H1 (cell line): ENCODE results near the gene KLHL21.

Experiments used
- CTCF ChIP-seq, 3 experiments: IDR thresholded peaks; 1 replicate in 2 of 3; 2 replicates in 1 of 3; pipeline versions ENCODE4 v1.5.1 to v1.6.1; 2011; ENCODE audit warnings: low read length in 3 of 3, mild to moderate bottlenecking in 3 of 3, inconsistent platforms in 2 of 3, low read depth in 1 of 3, moderate library complexity in 1 of 3; ENCODE audit not compliant: insufficient read depth in 1 of 3; ENCODE audit errors: control extremely low read depth in 1 of 3
- EP300 ChIP-seq, 2 experiments: IDR thresholded peaks; 1 replicate in 1 of 2; 2 replicates in 1 of 2; pipeline ENCODE4 v1.6.1; 2011 to 2012; ENCODE audit warnings: low read depth in 2 of 2, low read length in 2 of 2, mild to moderate bottlenecking in 2 of 2, borderline replicate concordance in 1 of 2, inconsistent platforms in 1 of 2, moderate library complexity in 1 of 2
- MAFK ChIP-seq: IDR thresholded peaks from 2 replicates; pipeline ENCODE4 v1.6.1; 2012; ENCODE audit warnings: low read depth, mild to moderate bottlenecking, improper control_type of control experiment, low read length
- MAX ChIP-seq: IDR thresholded peaks from 2 replicates; pipeline ENCODE4 v1.6.1; 2012; ENCODE audit warnings: inconsistent platforms
- POLR2A ChIP-seq, 2 experiments: IDR thresholded peaks; 1 replicate in 1 of 2; 2 replicates in 1 of 2; pipeline ENCODE4 v1.6.1; 2011; ENCODE audit warnings: low read depth in 2 of 2, low read length in 2 of 2, mild to moderate bottlenecking in 2 of 2; ENCODE audit errors: control extremely low read depth in 1 of 2
- RFX5 ChIP-seq: IDR thresholded peaks from 2 replicates; pipeline ENCODE4 v1.6.1; 2011; ENCODE audit warnings: low read depth, low read length, improper control_type of control experiment, borderline replicate concordance
- SUZ12 ChIP-seq: fragments of 200-600 bp; sonication (generic); IDR thresholded peaks from 2 replicates; pipeline ENCODE4 v1.6.1; 2012; ENCODE audit warnings: mild to moderate bottlenecking, inconsistent platforms, low read length, moderate library complexity, mixed read lengths
- TEAD4 ChIP-seq: IDR thresholded peaks from 2 replicates; pipeline ENCODE4 v1.6.1; 2012; ENCODE audit warnings: low read depth, low read length, inconsistent platforms, mixed read lengths

GRCh38 chr1:6621429-6622391, 19.0 kb upstream of the KLHL21 start:
- TF ChIP-seq CTCF (IDR thresholded peaks at IDR 0.05; ENCODE audit: control extremely low read depth in 1 of 3, insufficient read depth in 1 of 3, low read depth in 1 of 3, low read length in 3 of 3) (no peak), EP300 (IDR thresholded peaks at IDR 0.05; ENCODE audit: borderline replicate concordance in 1 of 2, low read depth in 2 of 2, low read length in 2 of 2) (no peak), MAFK (no peak), SUZ12 (no peak), POLR2A (IDR thresholded peaks at IDR 0.05; ENCODE audit: control extremely low read depth in 1 of 2, low read depth in 2 of 2, low read length in 2 of 2) (no peak), MAX (no peak), RFX5 (no peak), TEAD4 (no peak)
